ENCODE data around the gene KCNMA1.

KCNMA1 gene

DNA sequence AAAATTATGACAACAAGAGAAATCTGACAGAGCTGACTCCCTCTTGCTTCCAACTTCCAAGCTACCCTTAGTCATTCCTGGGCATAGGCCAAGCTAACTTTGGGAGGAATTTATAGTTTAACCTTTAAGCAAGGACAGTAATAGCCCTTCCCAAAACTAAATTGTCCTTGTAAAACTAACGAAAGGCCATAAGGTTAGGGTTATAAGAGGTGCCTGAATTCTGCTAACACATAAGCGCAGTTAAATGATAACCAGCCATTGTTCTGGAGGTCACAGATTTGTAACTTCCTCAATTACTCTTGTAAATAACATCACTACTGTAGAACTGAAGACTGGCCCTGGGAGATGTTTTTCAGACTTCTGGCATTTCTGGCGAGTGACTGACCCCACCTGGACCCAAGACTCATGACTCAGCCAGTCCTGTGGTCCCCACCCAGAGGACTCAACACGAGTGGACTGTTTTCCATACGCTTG lies 481.2 kb downstream of the KCNMA1 start:
- H2AK5ac ChIP-seq (ENCODE audit: low read length, severe bottlenecking): peak overlapping the region; percentile 57
- peak overlapping the region; percentile 6 to 30 for H2BK12ac ChIP-seq (ENCODE audit: low read length in 2 of 2)
- no peak overlapping the region for H2BK120ac ChIP-seq (ENCODE audit: low read depth, low read length)
- H3K27ac ChIP-seq (ENCODE audit: low read length, poor library complexity, severe bottlenecking): peak overlapping the region; percentile 79
- no peaks in the 10 kb centered on the region for H3K27me3 ChIP-seq (ENCODE audit: control insufficient read depth in 1 of 2, insufficient read depth in 1 of 2, low read length in 2 of 2)
- H3K23ac ChIP-seq (ENCODE audit: low read length in 2 of 2): no peak overlapping the region
- peak overlapping the region in 1 of 2 experiments; percentile 7 for H3K4ac ChIP-seq (ENCODE audit: low read depth in 1 of 2, low read length in 2 of 2)
- peak overlapping the region; percentile 47 for H4K8ac ChIP-seq (ENCODE audit: low read length)
- no peak overlapping the region for H3K4me3 ChIP-seq (ENCODE audit: insufficient read depth in 1 of 2, low read depth in 1 of 2, low read length in 2 of 2)
- H3K4me2 ChIP-seq (ENCODE audit: low read length, poor library complexity, severe bottlenecking): no peak overlapping the region
- peaks cover 5% of the 10 kb centered on the region for H3K79me1 ChIP-seq (replicated peaks; ENCODE audit: low read length, poor library complexity, severe bottlenecking)
- H3K9ac ChIP-seq (ENCODE audit: low read length): peak overlapping the region; percentile 77
- H3K9me3 ChIP-seq (ENCODE audit: control insufficient read depth, low read length): no peaks in the 10 kb centered on the region
- 17% methylated on average over 4 of the region's 5 CpGs for WGBS
- no peak overlapping the region for H2AFZ ChIP-seq (ENCODE audit: low read depth, low read length)
- peaks cover 11% of the 10 kb centered on the region for H3K4me1 ChIP-seq (ENCODE audit: control insufficient read depth, insufficient read depth, low read depth, low read length)
- DNase-seq: peak; percentile 50
- H2BK15ac ChIP-seq (ENCODE audit: low read depth, poor library complexity, severe bottlenecking): no peak overlapping the region
- H4K91ac ChIP-seq (ENCODE audit: low read length): peak overlapping the region; percentile 34
- H3K18ac ChIP-seq (ENCODE audit: low read depth in 1 of 2, low read length in 2 of 2): peak overlapping the region in 1 of 2 experiments; percentile 64
- H2BK5ac ChIP-seq (ENCODE audit: low read depth, low read length, poor library complexity, severe bottlenecking): no peak overlapping the region
- H3K14ac ChIP-seq (ENCODE audit: low read length in 2 of 2): no peak overlapping the region
- no peaks in the 10 kb centered on the region for H3K36me3 ChIP-seq (ENCODE audit: control insufficient read depth in 1 of 2, insufficient read depth in 2 of 2, low read depth in 1 of 2, low read length in 2 of 2)

DNA sequence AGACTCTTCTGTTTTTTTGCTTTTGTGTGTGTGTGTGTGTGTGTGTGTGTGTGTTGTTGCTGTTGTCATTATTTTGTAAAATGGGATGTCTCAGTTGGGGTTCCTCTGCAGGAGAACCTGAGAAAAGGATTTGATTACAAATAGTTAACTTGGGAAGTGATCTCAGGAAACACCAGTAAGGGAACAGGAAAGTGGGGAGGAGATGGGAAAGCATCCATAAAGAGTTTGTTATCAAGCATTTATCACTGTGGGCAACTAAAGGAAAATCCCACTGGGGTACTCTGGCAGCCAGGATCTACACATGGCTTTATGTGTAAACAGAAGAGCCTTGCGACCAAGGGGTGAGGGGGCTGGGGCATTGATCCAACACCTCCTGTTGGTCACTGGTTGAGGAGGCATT lies 485.4 kb downstream of the KCNMA1 start:
- no peaks in the 10 kb centered on the region for H3K27me3 ChIP-seq (ENCODE audit: control insufficient read depth in 1 of 2, insufficient read depth in 1 of 2, low read length in 2 of 2)
- H2AFZ ChIP-seq (ENCODE audit: low read depth, low read length): no peak overlapping the region
- 96% methylated on average over 1 of the region's 1 CpG for WGBS

DNA sequence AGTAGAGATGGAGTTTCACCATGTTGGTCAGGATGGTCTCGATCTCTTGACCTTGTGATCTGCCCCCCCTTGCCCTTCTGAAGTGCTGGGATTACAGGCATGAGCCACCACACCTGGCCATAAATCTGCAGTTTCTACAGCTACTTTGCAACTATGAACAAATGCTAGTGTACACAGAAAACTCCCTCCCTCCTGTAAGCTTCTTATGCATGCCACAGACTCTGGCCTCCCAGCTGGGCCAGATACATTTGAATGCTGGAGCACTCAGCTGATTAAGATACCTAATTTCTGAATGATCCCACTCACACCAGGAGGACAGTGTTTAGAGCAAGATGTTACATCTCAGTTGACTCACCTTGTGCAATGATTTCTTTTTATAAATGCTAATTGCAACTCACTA lies 486.2 kb downstream of the KCNMA1 start:
- 100% methylated on average over 1 of the region's 1 CpG for WGBS
- H2BK120ac ChIP-seq (ENCODE audit: low read depth, low read length): no peak overlapping the region
- H3K18ac ChIP-seq (ENCODE audit: low read depth in 1 of 2, low read length in 2 of 2): no peak overlapping the region
- H3K27me3 ChIP-seq (ENCODE audit: control insufficient read depth in 1 of 2, insufficient read depth in 1 of 2, low read length in 2 of 2): no peaks in the 10 kb centered on the region
- H3K4me1 ChIP-seq (ENCODE audit: control insufficient read depth, insufficient read depth, low read depth, low read length): peaks cover 3% of the 10 kb centered on the region
- H2AFZ ChIP-seq (ENCODE audit: low read depth, low read length): no peak overlapping the region
- H3K14ac ChIP-seq (ENCODE audit: low read length in 2 of 2): no peak overlapping the region
- no peaks in the 10 kb centered on the region for H3K9me3 ChIP-seq (ENCODE audit: control insufficient read depth, low read length)
- H4K8ac ChIP-seq (ENCODE audit: low read length): no peak overlapping the region
- H2BK15ac ChIP-seq (ENCODE audit: low read depth, poor library complexity, severe bottlenecking): no peak overlapping the region
- DNase-seq: no peak
- peaks cover 6% of the 10 kb centered on the region for H3K79me1 ChIP-seq (replicated peaks; ENCODE audit: low read length, poor library complexity, severe bottlenecking)
- no peak overlapping the region for H3K4me2 ChIP-seq (ENCODE audit: low read length, poor library complexity, severe bottlenecking)
- H2AK5ac ChIP-seq (ENCODE audit: low read length, severe bottlenecking): no peak overlapping the region
- H3K4me3 ChIP-seq (ENCODE audit: insufficient read depth in 1 of 2, low read depth in 1 of 2, low read length in 2 of 2): no peak overlapping the region
- H3K9ac ChIP-seq (ENCODE audit: low read length): no peak overlapping the region
- no peak overlapping the region for H2BK5ac ChIP-seq (ENCODE audit: low read depth, low read length, poor library complexity, severe bottlenecking)
- H3K27ac ChIP-seq (ENCODE audit: low read length, poor library complexity, severe bottlenecking): no peak overlapping the region
- no peak overlapping the region for H4K91ac ChIP-seq (ENCODE audit: low read length)
- no peaks in the 10 kb centered on the region for H3K36me3 ChIP-seq (ENCODE audit: control insufficient read depth in 1 of 2, insufficient read depth in 2 of 2, low read depth in 1 of 2, low read length in 2 of 2)
- no peak overlapping the region for H3K4ac ChIP-seq (ENCODE audit: low read depth in 1 of 2, low read length in 2 of 2)
- H3K23ac ChIP-seq (ENCODE audit: low read length in 2 of 2): no peak overlapping the region
- H2BK12ac ChIP-seq (ENCODE audit: low read length in 2 of 2): no peak overlapping the region

More for the DNA sequence above, 485.4 kb downstream of the KCNMA1 start:
- no peaks in the 10 kb centered on the region for H3K36me3 ChIP-seq (ENCODE audit: control insufficient read depth in 1 of 2, insufficient read depth in 2 of 2, low read depth in 1 of 2, low read length in 2 of 2)
- H3K27ac ChIP-seq (ENCODE audit: low read length, poor library complexity, severe bottlenecking): no peak overlapping the region
- H3K23ac ChIP-seq (ENCODE audit: low read length in 2 of 2): no peak overlapping the region
- no peak overlapping the region for H3K14ac ChIP-seq (ENCODE audit: low read length in 2 of 2)
- peaks cover 5% of the 10 kb centered on the region for H3K79me1 ChIP-seq (replicated peaks; ENCODE audit: low read length, poor library complexity, severe bottlenecking)
- no peak overlapping the region for H2BK5ac ChIP-seq (ENCODE audit: low read depth, low read length, poor library complexity, severe bottlenecking)
- H2BK12ac ChIP-seq (ENCODE audit: low read length in 2 of 2): no peak overlapping the region
- no peak overlapping the region for H3K9ac ChIP-seq (ENCODE audit: low read length)
- no peaks in the 10 kb centered on the region for H3K9me3 ChIP-seq (ENCODE audit: control insufficient read depth, low read length)
- no peak overlapping the region for H4K8ac ChIP-seq (ENCODE audit: low read length)
- H3K4me2 ChIP-seq (ENCODE audit: low read length, poor library complexity, severe bottlenecking): no peak overlapping the region
- no peak overlapping the region for H4K91ac ChIP-seq (ENCODE audit: low read length)
- no peak overlapping the region for H2AK5ac ChIP-seq (ENCODE audit: low read length, severe bottlenecking)
- H3K4me1 ChIP-seq (ENCODE audit: control insufficient read depth, insufficient read depth, low read depth, low read length): peaks cover 5% of the 10 kb centered on the region
- H3K4ac ChIP-seq (ENCODE audit: low read depth in 1 of 2, low read length in 2 of 2): no peak overlapping the region
- no peak overlapping the region for H3K4me3 ChIP-seq (ENCODE audit: insufficient read depth in 1 of 2, low read depth in 1 of 2, low read length in 2 of 2)
- DNase-seq: no peak
- no peak overlapping the region for H2BK120ac ChIP-seq (ENCODE audit: low read depth, low read length)
- no peak overlapping the region for H2BK15ac ChIP-seq (ENCODE audit: low read depth, poor library complexity, severe bottlenecking)
- H3K18ac ChIP-seq (ENCODE audit: low read depth in 1 of 2, low read length in 2 of 2): no peak overlapping the region

DNA sequence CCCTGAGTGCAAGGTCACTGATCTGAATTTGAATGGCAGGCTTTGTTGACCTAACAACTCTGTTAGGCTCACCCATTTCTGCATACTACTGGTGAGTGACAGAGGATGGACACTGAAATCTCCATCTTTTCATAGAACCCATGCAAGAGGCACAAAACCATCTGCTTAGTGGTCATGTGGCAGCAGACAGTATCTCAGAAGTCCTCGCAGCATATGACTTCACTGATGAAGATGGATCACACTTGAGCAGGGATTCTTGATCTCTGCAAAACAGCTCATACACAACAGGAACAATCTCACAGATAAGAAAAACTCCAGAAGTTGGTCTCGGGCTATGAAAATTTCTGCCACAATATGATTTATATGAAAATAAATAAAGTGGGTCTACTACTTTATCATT lies 487.9 kb downstream of the KCNMA1 start:
- Histone ChIP-seq H3K4ac (ENCODE audit: low read depth in 1 of 2, low read length in 2 of 2) (no peak overlapping the region), H3K79me1 (replicated peaks; ENCODE audit: low read length, poor library complexity, severe bottlenecking) (peaks cover 6% of the 10 kb centered on the region), H3K36me3 (ENCODE audit: control insufficient read depth in 1 of 2, insufficient read depth in 2 of 2, low read depth in 1 of 2, low read length in 2 of 2) (no peaks in the 10 kb centered on the region), H3K14ac (ENCODE audit: low read length in 2 of 2) (no peak overlapping the region), H3K18ac (ENCODE audit: low read depth in 1 of 2, low read length in 2 of 2) (no peak overlapping the region), H2AK5ac (ENCODE audit: low read length, severe bottlenecking) (no peak overlapping the region), H4K91ac (ENCODE audit: low read length) (no peak overlapping the region), H3K4me1 (ENCODE audit: control insufficient read depth, insufficient read depth, low read depth, low read length) (no peaks in the 10 kb centered on the region), H2BK12ac (ENCODE audit: low read length in 2 of 2) (no peak overlapping the region), H3K27ac (ENCODE audit: low read length, poor library complexity, severe bottlenecking) (no peak overlapping the region), H3K9ac (ENCODE audit: low read length) (no peak overlapping the region), H3K27me3 (ENCODE audit: control insufficient read depth in 1 of 2, insufficient read depth in 1 of 2, low read length in 2 of 2) (no peaks in the 10 kb centered on the region), H3K4me2 (ENCODE audit: low read length, poor library complexity, severe bottlenecking) (no peak overlapping the region), H2AFZ (ENCODE audit: low read depth, low read length) (no peak overlapping the region), H3K23ac (ENCODE audit: low read length in 2 of 2) (no peak overlapping the region), H2BK5ac (ENCODE audit: low read depth, low read length, poor library complexity, severe bottlenecking) (no peak overlapping the region), H3K4me3 (ENCODE audit: insufficient read depth in 1 of 2, low read depth in 1 of 2, low read length in 2 of 2) (no peak overlapping the region), H3K9me3 (ENCODE audit: control insufficient read depth, low read length) (no peaks in the 10 kb centered on the region), H2BK15ac (ENCODE audit: low read depth, poor library complexity, severe bottlenecking) (no peak overlapping the region), H4K8ac (ENCODE audit: low read length) (no peak overlapping the region), H2BK120ac (ENCODE audit: low read depth, low read length) (no peak overlapping the region)
- DNase-seq: no peak
- 93% methylated on average over 1 of the region's 2 CpGs for WGBS

Data from mesenchymal stem cell (in vitro differentiated cells and primary cell).